ENCODE data around the gene OR51E1. TPM values are rescaled to one million over a fixed set of nuclear protein-coding genes. Genes with fewer than 3 reads are reported as not detected.

The OR51E1 gene
- total and polyA plus RNA-seq, 9 of the 15 experiments (the other 6 are each of a cell fraction or from before 2014, with no cell fraction given): 0.03 to 0.04 TPM; not detected in 7

- TF ChIP-seq MEF2D (tag; conservative IDR thresholded peaks at IDR 0.05; ENCODE audit: low read depth): no peak
- no peak for TF ChIP-seq ZNF124 (CRISPR knock-in tag; IDR thresholded peaks at IDR 0.05)
- no peak for TF ChIP-seq FOXJ2 (tag; IDR thresholded peaks at IDR 0.05)
- no peak for TF ChIP-seq RNF2 (IDR thresholded peaks at IDR 0.05)
These were observed 53.8 kb downstream of the OR51E1 start, which contains the start of gene OR51E2 (continued) for GRCh38 chr11:4697585-4697984.

DNA sequence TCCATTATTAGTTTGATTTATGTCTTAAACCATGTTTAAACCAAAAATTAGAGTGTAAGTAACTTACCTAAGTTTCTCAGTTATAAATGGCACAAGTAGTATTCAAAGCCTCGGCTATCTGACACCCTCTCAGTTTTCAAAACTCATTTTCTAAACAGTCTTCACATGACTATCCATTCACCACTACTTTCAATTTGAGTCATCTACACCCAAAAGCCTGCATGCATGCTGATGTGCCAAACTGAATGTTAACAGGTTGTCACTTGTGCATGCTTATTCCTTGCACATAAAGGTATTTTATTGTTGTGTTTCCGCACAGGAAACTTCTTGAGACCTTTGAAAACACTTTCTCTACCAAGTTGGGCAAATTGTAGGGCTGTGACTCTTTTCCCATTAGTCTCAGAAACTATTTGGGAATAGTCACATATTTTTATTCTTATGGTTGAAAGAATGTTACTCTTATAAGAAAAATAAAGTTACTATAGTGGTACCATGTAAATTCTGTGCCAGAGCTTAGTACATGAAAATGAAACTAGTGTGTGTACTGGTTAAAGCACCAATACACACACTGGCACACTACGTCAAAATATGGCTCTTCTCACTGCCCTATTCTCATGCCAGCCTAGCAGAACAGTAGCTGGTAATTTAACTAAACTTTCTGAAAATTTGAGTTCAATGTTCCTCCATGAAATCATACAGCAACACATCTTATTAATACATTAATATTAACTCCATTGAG is 56.1 kb downstream of the OR51E1 start:
- no peaks in the 10 kb centered on the region for H4K20me1 ChIP-seq (replicated peaks; ENCODE audit: control insufficient read depth, insufficient read depth, low read length)
- no peak overlapping the region for H3K9ac ChIP-seq (ENCODE audit: insufficient read depth in 1 of 2, low read depth in 2 of 2, low read length in 2 of 2)
- no peak for ATAC-seq
- no peaks in the 10 kb centered on the region; a peak in 2 of 5 replicates for H3K27me3 ChIP-seq (ENCODE audit: control insufficient read depth in 2 of 2, insufficient read depth in 2 of 2, low read length in 2 of 2)
- in situ Hi-C loops (cut with MboI) (no loop called here), intact Hi-C loops (cut with micrococcal nuclease) (no loop called here)
- TF ChIP-seq BACH1 (tag; IDR thresholded peaks at IDR 0.05) (no peak), SPI1 (IDR thresholded peaks at IDR 0.05; ENCODE audit: borderline replicate concordance, low read depth, low read length) (no peak), HMG20B (CRISPR knock-in tag; IDR thresholded peaks at IDR 0.05) (no peak), TEAD1 (CRISPR knock-in tag; IDR thresholded peaks at IDR 0.05) (no peak), JUNB (CRISPR knock-in tag; conservative IDR thresholded peaks at IDR 0.05) (no peak), FOXA1 (IDR thresholded peaks at IDR 0.05; ENCODE audit: borderline replicate concordance) (no peak), ZNF57 (CRISPR knock-in tag; IDR thresholded peaks at IDR 0.05) (no peak), HNRNPL (IDR thresholded peaks at IDR 0.05; ENCODE audit: low read depth, low read length) (no peak), KLF13 (tag; IDR thresholded peaks at IDR 0.05; ENCODE audit: borderline replicate concordance, low read depth) (no peak), SMARCA4 (IDR thresholded peaks at IDR 0.05) (no peak), PHF21A (IDR thresholded peaks at IDR 0.05; ENCODE audit: borderline replicate concordance, low read depth) (no peak), ZNF780A (CRISPR knock-in tag; IDR thresholded peaks at IDR 0.05) (no peak), SNIP1 (IDR thresholded peaks at IDR 0.05; ENCODE audit: low read depth) (no peak), MAFG (tag; conservative IDR thresholded peaks at IDR 0.05) (no peak), YBX1 (IDR thresholded peaks at IDR 0.05) (no peak), ZNF140 (CRISPR knock-in tag; IDR thresholded peaks at IDR 0.05) (no peak)
- TF ChIP-seq, protein P1, sequence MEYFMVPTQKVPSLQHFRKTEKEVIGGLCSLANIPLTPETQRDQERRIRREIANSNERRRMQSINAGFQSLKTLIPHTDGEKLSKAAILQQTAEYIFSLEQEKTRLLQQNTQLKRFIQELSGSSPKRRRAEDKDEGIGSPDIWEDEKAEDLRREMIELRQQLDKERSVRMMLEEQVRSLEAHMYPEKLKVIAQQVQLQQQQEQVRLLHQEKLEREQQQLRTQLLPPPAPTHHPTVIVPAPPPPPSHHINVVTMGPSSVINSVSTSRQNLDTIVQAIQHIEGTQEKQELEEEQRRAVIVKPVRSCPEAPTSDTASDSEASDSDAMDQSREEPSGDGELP (CRISPR knock-in tag; IDR thresholded peaks at IDR 0.05; ENCODE audit: borderline replicate concordance): no peak
- H2AFZ ChIP-seq (ENCODE audit: low read depth, low read length): no peak overlapping the region
- no peaks in the 10 kb centered on the region for H3K36me3 ChIP-seq (ENCODE audit: control insufficient read depth, insufficient read depth, low read length)
- DNase-seq (ENCODE audit: extremely low read depth in 1 of 4, low spot score in 3 of 4): no peak
- no TSS peak for BruUV-seq (replicated peaks)
- no peak overlapping the region for H3K4me3 ChIP-seq
- POLR2A ChIA-PET: no interaction called here
- H3K4me1 ChIP-seq (replicated peaks in 1 of 2; ENCODE audit: control insufficient read depth in 2 of 2, insufficient read depth in 2 of 2, low read length in 2 of 2): no peaks in the 10 kb centered on the region
- 2% methylated on average over 3 of the region's 3 CpGs for WGBS (ENCODE audit: insufficient coverage, low coverage, missing lambda C conversion rate)
- no peaks in the 10 kb centered on the region for H3K9me3 ChIP-seq (replicated peaks; ENCODE audit: control insufficient read depth, insufficient read depth, low read depth, low read length)
- no peak for FAIRE-seq
- H3K27ac ChIP-seq (ENCODE audit: extremely low read depth, low read depth, low read length): no peak overlapping the region
- no peaks in the 10 kb centered on the region for H3K9me1 ChIP-seq (ENCODE audit: control insufficient read depth, insufficient read depth, low read length)
- H3K79me2 ChIP-seq (ENCODE audit: control insufficient read depth, insufficient read depth, low read length): no peaks in the 10 kb centered on the region
- CTCF ChIA-PET (ENCODE audit: low intra/inter-chr PET ratio): no interaction called here
- H3K4me2 ChIP-seq (ENCODE audit: insufficient read depth, low read length): no peak overlapping the region

Measured in K562 (cell line).